Uterus (tissue), 4 donors: ENCODE measurements around the gene SLC30A3. TPM values are rescaled to one million over a fixed set of nuclear protein-coding genes. Genes with fewer than 3 reads are reported as not detected.

Source experiments
- DNase-seq, 2 donors: peaks; one replicate each; pipeline ENCODE4 v3.0.0-alpha.2; 2019 to 2020
- H3K27ac ChIP-seq, 2 donors: fragments of 200-600 bp; sonication (generic); 1 replicate in 1 of 2; 2 replicates in 1 of 2; pipeline ENCODE4 v1.5.1; 2016 to 2018
- H3K27me3 ChIP-seq, 2 donors: fragments of 200-600 bp; sonication (generic); one replicate each; pipeline ENCODE4 v1.5.1; 2018 to 2019; ENCODE audit warnings: control low read depth in 1 of 2
- H3K36me3 ChIP-seq, 2 donors: fragments of 200-600 bp; sonication (generic); one replicate each; pipeline ENCODE4 v1.5.1; 2019; ENCODE audit warnings: control low read depth in 1 of 2
- H3K4me1 ChIP-seq, 2 donors: fragments of 200-600 bp; sonication (generic); one replicate each; pipeline ENCODE4 v1.5.1; 2018 to 2019; ENCODE audit warnings: control low read depth in 1 of 2
- H3K4me3 ChIP-seq, 2 donors: fragments of 200-600 bp; sonication (generic); 1 replicate in 1 of 2; 2 replicates in 1 of 2; pipeline ENCODE4 v1.5.1; 2018 to 2019; ENCODE audit warnings: mild to moderate bottlenecking in 1 of 2
- H3K9me3 ChIP-seq, 2 donors: fragments of 200-600 bp; sonication (generic); one replicate each; pipeline ENCODE4 v1.5.1; 2019; ENCODE audit warnings: control low read depth in 1 of 2
- POLR2A ChIP-seq, 2 donors: fragments of 450-650 bp; IDR thresholded peaks; one replicate each; pipeline ENCODE4 v1.6.1; 2016; ENCODE audit warnings: antibody characterized with exemption in 2 of 2, mild to moderate bottlenecking in 1 of 2, moderate library complexity in 1 of 2
- intact Hi-C: fragments of 100-400 bp; cut with DNase I; formaldehyde crosslinking; loops from one replicate; pipeline ENCODE4 v1.15.1; 2023; ENCODE audit warnings: low total_unique reads
- total RNA-seq, 4 donors: library from RNA; depleted of rRNA in 3 of 4; stranded (reverse); fragments of >200 nt in 3 of 4; gene quantifications; one replicate each; pipeline versions ENCODE4 v1.1.0 to v1.2.4, GENCODE V29; 2014 to 2023
- TF ChIP-seq, protein P1 (sequence below), 4 experiments: fragments of 200-600 bp in 2 of 4; fragments of 450-650 bp in 2 of 4; sonication (generic) in 2 of 4; IDR thresholded peaks; one replicate each; pipeline ENCODE4 v1.5.1; 2016 to 2019; ENCODE audit warnings: antibody characterized with exemption in 4 of 4, mild to moderate bottlenecking in 2 of 4, moderate library complexity in 1 of 4
- donor health status: DM: yes; HTN: yes; CAD: no.

SLC30A3 gene
- total RNA-seq, 4 donors from 2014 or later, result 0.35 to 2.1 (median 0.88) TPM; not detected in 1

DNA sequence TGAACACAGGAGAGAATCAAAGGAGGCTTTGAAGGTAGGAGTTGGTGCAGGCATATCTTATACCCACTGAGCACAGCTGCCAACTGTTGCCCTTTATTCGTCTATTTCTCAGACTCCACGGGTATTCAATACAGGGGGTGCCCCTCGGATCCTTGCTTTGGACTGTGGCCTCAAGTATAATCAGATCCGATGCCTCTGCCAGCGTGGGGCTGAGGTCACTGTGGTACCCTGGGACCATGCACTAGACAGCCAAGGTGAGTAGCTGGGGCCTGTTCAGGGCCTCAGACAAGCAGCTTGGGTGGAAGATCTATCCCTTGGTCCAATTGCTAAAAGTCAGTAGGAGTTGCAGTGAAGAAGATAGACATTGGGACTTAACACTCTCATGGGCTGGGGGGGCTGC lies 40.4 kb downstream of the SLC30A3 start:
- no peak overlapping the region for H3K4me3 ChIP-seq
- intact Hi-C loops, result no loop called here
- DNase-seq, result no peak
- H3K4me1 ChIP-seq, result no peaks in the 10 kb centered on the region
- no peak overlapping the region for H3K27ac ChIP-seq
- H3K9me3 ChIP-seq, result no peaks in the 10 kb centered on the region
- peaks cover 0 to 2% of the 10 kb centered on the region in 2 donors for H3K36me3 ChIP-seq
- no peaks in the 10 kb centered on the region for H3K27me3 ChIP-seq
- no peak for TF ChIP-seq POLR2A (IDR thresholded peaks at IDR 0.05)
- TF ChIP-seq, protein P1, sequence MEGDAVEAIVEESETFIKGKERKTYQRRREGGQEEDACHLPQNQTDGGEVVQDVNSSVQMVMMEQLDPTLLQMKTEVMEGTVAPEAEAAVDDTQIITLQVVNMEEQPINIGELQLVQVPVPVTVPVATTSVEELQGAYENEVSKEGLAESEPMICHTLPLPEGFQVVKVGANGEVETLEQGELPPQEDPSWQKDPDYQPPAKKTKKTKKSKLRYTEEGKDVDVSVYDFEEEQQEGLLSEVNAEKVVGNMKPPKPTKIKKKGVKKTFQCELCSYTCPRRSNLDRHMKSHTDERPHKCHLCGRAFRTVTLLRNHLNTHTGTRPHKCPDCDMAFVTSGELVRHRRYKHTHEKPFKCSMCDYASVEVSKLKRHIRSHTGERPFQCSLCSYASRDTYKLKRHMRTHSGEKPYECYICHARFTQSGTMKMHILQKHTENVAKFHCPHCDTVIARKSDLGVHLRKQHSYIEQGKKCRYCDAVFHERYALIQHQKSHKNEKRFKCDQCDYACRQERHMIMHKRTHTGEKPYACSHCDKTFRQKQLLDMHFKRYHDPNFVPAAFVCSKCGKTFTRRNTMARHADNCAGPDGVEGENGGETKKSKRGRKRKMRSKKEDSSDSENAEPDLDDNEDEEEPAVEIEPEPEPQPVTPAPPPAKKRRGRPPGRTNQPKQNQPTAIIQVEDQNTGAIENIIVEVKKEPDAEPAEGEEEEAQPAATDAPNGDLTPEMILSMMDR (IDR thresholded peaks at IDR 0.05), result no peak

- Histone ChIP-seq H3K4me3 (no peak overlapping the region), H3K9me3 (no peaks in the 10 kb centered on the region), H3K27ac (no peak overlapping the region), H3K27me3 (no peaks in the 10 kb centered on the region), H3K36me3 (no peaks in the 10 kb centered on the region), H3K4me1 (no peaks in the 10 kb centered on the region)
- TF ChIP-seq, protein P1 (IDR thresholded peaks at IDR 0.05), result no peak
- TF ChIP-seq POLR2A (IDR thresholded peaks at IDR 0.05), result no peak
- DNase-seq, result no peak
- intact Hi-C loops, result no loop called here
Measured at GRCh38 chr2:27221166-27221565, 41.7 kb downstream of the SLC30A3 start.

DNA sequence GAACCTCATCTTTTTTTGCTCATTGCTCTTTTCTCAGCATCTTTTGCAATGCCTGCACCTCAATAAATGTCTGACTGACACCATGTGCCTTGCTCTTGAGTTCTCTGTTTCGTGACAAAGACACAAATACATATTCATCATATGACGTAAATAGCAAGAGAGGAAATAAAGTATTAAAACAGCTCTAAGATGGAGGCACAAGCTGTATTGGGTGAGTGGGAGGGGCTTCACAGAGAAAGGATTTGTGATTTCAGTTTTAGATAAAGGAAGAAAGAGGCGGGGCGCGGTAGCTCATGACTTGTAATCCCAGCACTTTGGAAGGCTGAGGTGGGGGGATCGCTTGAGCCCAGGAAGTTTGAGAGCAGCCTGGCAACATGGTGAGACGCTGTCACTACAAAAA lies 42.8 kb downstream of the SLC30A3 start:
- Histone ChIP-seq H3K36me3 (no peaks in the 10 kb centered on the region), H3K27me3 (no peaks in the 10 kb centered on the region), H3K9me3 (no peaks in the 10 kb centered on the region), H3K4me3 (no peak overlapping the region), H3K27ac (no peak overlapping the region), H3K4me1 (no peaks in the 10 kb centered on the region)
- intact Hi-C loops, result no loop called here
- DNase-seq, result no peak
- TF ChIP-seq, protein P1 (IDR thresholded peaks at IDR 0.05), result no peak
- TF ChIP-seq POLR2A (IDR thresholded peaks at IDR 0.05), result no peak

- Histone ChIP-seq H3K27me3 (no peaks in the 10 kb centered on the region), H3K4me1 (no peaks in the 10 kb centered on the region), H3K4me3 (no peak overlapping the region), H3K27ac (no peak overlapping the region), H3K9me3 (no peaks in the 10 kb centered on the region), H3K36me3 (no peaks in the 10 kb centered on the region)
- intact Hi-C loops, result no loop called here
- TF ChIP-seq, protein P1 (IDR thresholded peaks at IDR 0.05), result no peak
- TF ChIP-seq POLR2A (IDR thresholded peaks at IDR 0.05), result no peak
- no peak for DNase-seq
Measured at GRCh38 chr2:27219091-27219490, 43.8 kb downstream of the SLC30A3 start.

DNA sequence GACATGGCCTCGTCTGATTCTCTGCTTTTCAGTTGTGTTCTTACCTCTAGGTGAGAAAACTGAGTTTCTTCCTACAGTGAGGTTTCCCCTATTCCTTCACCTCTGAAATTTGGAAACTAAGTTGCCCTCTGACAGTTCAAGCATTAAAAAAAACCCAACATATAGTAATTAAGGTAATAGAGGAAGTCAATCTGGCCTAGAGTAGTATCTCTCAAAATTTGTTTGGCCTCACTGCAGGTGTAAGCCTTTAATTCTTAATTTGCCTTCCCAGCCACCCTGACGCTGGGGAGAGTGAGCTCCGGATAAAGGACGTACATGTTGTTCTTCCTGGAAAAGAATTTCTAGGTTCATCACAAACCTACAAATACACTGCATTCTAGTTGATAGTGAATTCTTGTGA lies 44.2 kb downstream of the SLC30A3 start:
- intact Hi-C loops, result no loop called here
- H3K27ac ChIP-seq, result no peak overlapping the region
- DNase-seq, result no peak
- no peak for TF ChIP-seq POLR2A (IDR thresholded peaks at IDR 0.05)
- TF ChIP-seq, protein P1 (IDR thresholded peaks at IDR 0.05), result no peak
- H3K4me1 ChIP-seq, result no peaks in the 10 kb centered on the region
- no peaks in the 10 kb centered on the region for H3K36me3 ChIP-seq
- H3K4me3 ChIP-seq, result no peak overlapping the region
- H3K9me3 ChIP-seq, result no peaks in the 10 kb centered on the region
- no peaks in the 10 kb centered on the region for H3K27me3 ChIP-seq
